Kidney (tissue), 14 donors: ENCODE measurements around the gene PRKCD. TPM values are rescaled to one million over a fixed set of nuclear protein-coding genes. Genes with fewer than 3 reads are reported as not detected.
A peak's percentile ranks its signal among the peaks of the same experiment; 100 is the strongest.

Experiments
- DNase-seq, 5 donors: peaks; one replicate each; pipeline ENCODE4 v3.0.0-alpha.2; 2013 to 2020
- FAIRE-seq: peaks from 2 replicates; lab custom pipeline; 2012; peaks lifted over from hg19 to GRCh38; lab: Jason Lieb, UNC
- H3K27ac ChIP-seq, 2 donors: one replicate each; pipeline ENCODE4 v1.7.0; 2013; ENCODE audit warnings: low read depth in 2 of 2, low read length in 2 of 2, inconsistent platforms in 1 of 2
- H3K27me3 ChIP-seq: one replicate; pipeline ENCODE4 v1.7.1; 2013; ENCODE audit warnings: low read length, inconsistent platforms; ENCODE audit not compliant: control insufficient read depth, insufficient read depth
- H3K36me3 ChIP-seq, 3 donors: one replicate each; pipeline versions ENCODE4 v1.7.0 to v1.7.1; 2013; ENCODE audit warnings: low read length in 3 of 3, control low read depth in 1 of 3, inconsistent platforms in 1 of 3; ENCODE audit not compliant: insufficient read depth in 3 of 3, control insufficient read depth in 2 of 3
- H3K4me1 ChIP-seq, 3 donors: one replicate each; pipeline versions ENCODE4 v1.7.0 to v1.7.1; 2013; ENCODE audit warnings: low read length in 3 of 3, inconsistent platforms in 1 of 3, low read depth in 1 of 3; ENCODE audit not compliant: control insufficient read depth in 2 of 3, insufficient read depth in 2 of 3
- H3K4me3 ChIP-seq, 3 donors: one replicate each; pipeline versions ENCODE4 v1.7.0 to v1.8.1; 2013; ENCODE audit warnings: low read length in 3 of 3, control low read depth in 1 of 3, inconsistent platforms in 1 of 3
- H3K9ac ChIP-seq, 3 donors: one replicate each; pipeline versions ENCODE4 v1.7.0 to v1.7.1; 2013; ENCODE audit warnings: low read length in 3 of 3, control low read depth in 1 of 3, inconsistent platforms in 1 of 3
- H3K9me3 ChIP-seq, 3 donors: one replicate each; pipeline versions ENCODE4 v1.7.0 to v1.7.1; 2013; ENCODE audit warnings: low read length in 3 of 3, control low read depth in 1 of 3, inconsistent platforms in 1 of 3; ENCODE audit not compliant: control insufficient read depth in 2 of 3, insufficient read depth in 1 of 3
- intact Hi-C: fragments of 100-400 bp; cut with DNase I; formaldehyde crosslinking; loops from one replicate; pipeline ENCODE4 v1.11.1; 2022
- polyA plus RNA-seq: library from polyadenylated mRNA; stranded (reverse); fragments of 350-450 nt; fragmentation: Illumina TruSeq; extraction: RNeasy Lipid Tissue Mini Kit (QIAGEN cat#74804); gene quantifications from one replicate; pipeline ENCODE4 v1.2.3, GENCODE V29; 2014; ENCODE audit warnings: low read depth, low replicate concordance; ENCODE audit not compliant: insufficient read depth
- total RNA-seq: library from RNA; stranded (reverse); fragmentation: NEBNext Ultra II Directional; extraction: Animal tissue kit (Norgen Biotek cat#: 25700); gene quantifications from one replicate; pipeline ENCODE4 v1.2.1, GENCODE V29; 2021
- TF ChIP-seq, protein P1 (sequence below): IDR thresholded peaks from 3 replicates; pipeline ENCODE4 v1.5.1; 2012; ENCODE audit warnings: mild to moderate bottlenecking, moderate library complexity, borderline replicate concordance; ENCODE audit not compliant: insufficient read depth; ENCODE audit errors: extremely low read depth
- donor health status: control.
- donor health status: control.
- donor health status: control.
- donor health status: control.
- donor health status: control.
- donor health status: DM: yes; HTN: yes; CAD: no.
- donor health status: Normal renal cell carcinoma (clear cell type).

PRKCD gene
- total and polyA plus RNA-seq, 2 donors from 2014 or later, result 26.6 to 29.1 TPM

DNA sequence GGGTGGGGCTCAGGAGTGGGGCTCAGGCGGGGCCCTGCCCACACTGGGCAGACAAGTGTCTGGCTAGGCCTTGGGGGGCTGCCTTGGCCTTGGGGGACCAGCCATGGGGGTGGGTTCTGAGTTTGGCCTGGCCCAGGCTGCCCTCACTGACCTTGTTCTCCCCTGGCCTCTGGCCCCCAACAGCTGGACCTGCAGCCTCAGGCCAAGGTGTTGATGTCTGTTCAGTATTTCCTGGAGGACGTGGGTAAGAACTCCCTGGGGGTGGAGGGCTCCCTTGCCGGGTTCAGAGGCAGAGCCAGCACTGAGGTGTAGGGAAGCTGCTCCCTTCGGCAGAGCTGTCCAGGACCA, 20.0 kb downstream of the PRKCD start:
- no peak for FAIRE-seq

DNA sequence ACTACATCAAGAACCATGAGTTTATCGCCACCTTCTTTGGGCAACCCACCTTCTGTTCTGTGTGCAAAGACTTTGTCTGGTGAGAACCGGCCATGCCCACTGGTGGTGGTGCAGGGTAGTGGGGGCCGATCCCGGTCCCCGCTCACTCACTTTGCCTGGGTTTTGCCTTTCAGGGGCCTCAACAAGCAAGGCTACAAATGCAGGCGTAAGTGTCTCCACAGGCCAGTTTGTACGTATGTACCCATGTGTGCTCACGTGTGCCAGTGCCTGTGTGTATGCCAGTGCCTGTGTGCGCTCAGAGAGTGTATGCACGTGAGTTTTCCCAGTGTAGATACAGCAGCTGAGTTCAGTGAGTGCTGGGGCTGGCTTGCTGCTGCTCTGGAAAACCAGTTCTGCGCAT, 20.5 kb downstream of the PRKCD start:
- FAIRE-seq, result no peak
- TF ChIP-seq, protein P1, sequence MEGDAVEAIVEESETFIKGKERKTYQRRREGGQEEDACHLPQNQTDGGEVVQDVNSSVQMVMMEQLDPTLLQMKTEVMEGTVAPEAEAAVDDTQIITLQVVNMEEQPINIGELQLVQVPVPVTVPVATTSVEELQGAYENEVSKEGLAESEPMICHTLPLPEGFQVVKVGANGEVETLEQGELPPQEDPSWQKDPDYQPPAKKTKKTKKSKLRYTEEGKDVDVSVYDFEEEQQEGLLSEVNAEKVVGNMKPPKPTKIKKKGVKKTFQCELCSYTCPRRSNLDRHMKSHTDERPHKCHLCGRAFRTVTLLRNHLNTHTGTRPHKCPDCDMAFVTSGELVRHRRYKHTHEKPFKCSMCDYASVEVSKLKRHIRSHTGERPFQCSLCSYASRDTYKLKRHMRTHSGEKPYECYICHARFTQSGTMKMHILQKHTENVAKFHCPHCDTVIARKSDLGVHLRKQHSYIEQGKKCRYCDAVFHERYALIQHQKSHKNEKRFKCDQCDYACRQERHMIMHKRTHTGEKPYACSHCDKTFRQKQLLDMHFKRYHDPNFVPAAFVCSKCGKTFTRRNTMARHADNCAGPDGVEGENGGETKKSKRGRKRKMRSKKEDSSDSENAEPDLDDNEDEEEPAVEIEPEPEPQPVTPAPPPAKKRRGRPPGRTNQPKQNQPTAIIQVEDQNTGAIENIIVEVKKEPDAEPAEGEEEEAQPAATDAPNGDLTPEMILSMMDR, result no peak

More for the DNA sequence above, 20.0 kb downstream of the PRKCD start:
- H3K4me1 ChIP-seq, result no peaks in the 10 kb centered on the region
- H3K27me3 ChIP-seq, result no peaks in the 10 kb centered on the region
- no peak overlapping the region for H3K27ac ChIP-seq
- no peak overlapping the region for H3K9ac ChIP-seq
- H3K36me3 ChIP-seq, result peaks cover 0 to 51% (median 26%) of the 10 kb centered on the region in 3 donors
- intact Hi-C loops, result no loop called here
- H3K4me3 ChIP-seq, result no peak overlapping the region
- H3K9me3 ChIP-seq, result no peaks in the 10 kb centered on the region
- no peak for DNase-seq
- TF ChIP-seq, protein P1, result no peak

DNA sequence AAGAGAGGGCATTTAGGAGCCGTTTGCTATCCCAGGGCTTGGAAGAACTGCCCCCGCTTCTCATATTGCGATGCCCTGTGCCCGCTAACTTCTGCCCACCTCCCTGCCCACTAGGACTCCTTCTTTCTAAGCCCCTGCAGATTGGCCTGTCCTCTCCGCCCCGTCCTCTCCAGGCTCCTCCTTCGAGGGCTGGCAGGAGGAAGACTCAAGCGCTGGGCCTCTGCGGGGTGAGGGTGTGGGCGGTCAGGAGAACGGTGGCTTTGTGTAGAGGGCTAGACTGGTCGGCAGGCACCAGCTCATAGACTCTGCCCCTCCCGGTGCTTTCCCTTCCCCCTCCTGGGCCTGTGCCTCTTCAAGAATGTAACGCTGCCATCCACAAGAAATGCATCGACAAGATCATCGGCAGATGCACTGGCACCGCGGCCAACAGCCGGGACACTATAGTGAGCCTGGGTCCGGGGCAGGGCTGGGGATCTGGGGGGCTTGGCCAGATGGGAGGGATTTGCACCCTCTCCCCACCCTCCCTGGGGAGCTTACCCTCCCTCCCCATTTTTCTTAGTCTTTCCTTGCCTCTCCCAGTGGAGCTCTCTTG, 21.9 kb downstream of the PRKCD start:
- Histone ChIP-seq H3K9ac (no peak overlapping the region), H3K9me3 (no peaks in the 10 kb centered on the region), H3K4me3 (no peak overlapping the region), H3K4me1 (no peaks in the 10 kb centered on the region), H3K27ac (no peak overlapping the region), H3K27me3 (no peaks in the 10 kb centered on the region), H3K36me3 (peaks cover 0 to 63% (median 31%) of the 10 kb centered on the region in 3 donors)
- no peak for FAIRE-seq
- intact Hi-C loops, result no loop called here
- DNase-seq, result no peak
- TF ChIP-seq, protein P1, result no peak

More for the DNA sequence above, 20.5 kb downstream of the PRKCD start:
- Histone ChIP-seq H3K9ac (no peak overlapping the region), H3K9me3 (no peaks in the 10 kb centered on the region), H3K4me1 (no peaks in the 10 kb centered on the region), H3K27me3 (no peaks in the 10 kb centered on the region), H3K4me3 (no peak overlapping the region), H3K36me3 (peaks cover 0 to 52% (median 26%) of the 10 kb centered on the region in 3 donors), H3K27ac (no peak overlapping the region)
- DNase-seq, result no peak
- intact Hi-C loops, result no loop called here

DNA sequence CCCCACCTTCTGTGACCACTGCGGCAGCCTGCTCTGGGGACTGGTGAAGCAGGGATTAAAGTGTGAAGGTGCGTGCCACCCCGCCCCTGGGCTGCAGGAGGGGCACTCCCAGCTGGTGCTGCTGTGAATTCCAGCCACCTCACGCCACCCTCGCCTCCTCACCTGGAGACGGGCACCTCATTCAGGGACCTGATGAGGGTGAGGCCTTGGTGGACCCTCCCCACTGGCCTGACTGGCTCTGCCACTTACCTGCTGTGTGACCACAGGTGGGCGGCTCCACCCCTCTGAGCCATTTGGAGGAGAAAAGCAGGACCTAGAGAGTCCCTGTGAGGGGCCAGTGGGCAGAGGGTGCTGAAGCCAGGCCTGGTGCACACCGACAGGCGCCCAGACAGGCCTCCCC, 22.5 kb downstream of the PRKCD start:
- no peaks in the 10 kb centered on the region for H3K27me3 ChIP-seq
- H3K36me3 ChIP-seq, result peaks cover 0 to 60% (median 35%) of the 10 kb centered on the region in 3 donors
- FAIRE-seq, result no peak
- H3K27ac ChIP-seq, result no peak overlapping the region
- peak in 1 of 5 donors; percentile 55 for DNase-seq
- no peaks in the 10 kb centered on the region for H3K4me1 ChIP-seq
- H3K9ac ChIP-seq, result no peak overlapping the region
- H3K4me3 ChIP-seq, result no peak overlapping the region
- intact Hi-C loops, result no loop called here
- TF ChIP-seq, protein P1, result no peak
- no peaks in the 10 kb centered on the region for H3K9me3 ChIP-seq
